ENCODE data around the gene SETD3.

The SETD3 gene

DNA sequence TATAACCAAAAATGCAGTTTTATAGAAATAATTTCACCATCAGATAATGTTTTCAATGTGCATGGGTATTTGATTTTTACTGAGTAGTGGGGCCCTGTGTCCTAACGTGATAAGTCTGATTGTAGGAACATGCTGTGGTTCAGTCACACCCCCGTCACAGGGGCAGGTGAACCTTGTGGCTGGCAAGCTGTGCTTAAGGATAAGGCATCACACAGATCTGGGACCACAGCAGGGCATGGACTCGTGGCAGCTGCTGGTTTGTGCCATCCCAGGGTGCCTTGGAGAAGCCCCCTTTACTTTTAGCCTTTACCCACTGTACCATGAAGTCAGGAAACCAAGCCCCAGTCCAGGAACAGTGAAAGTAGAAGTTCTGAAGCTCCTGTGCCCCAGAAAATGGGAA is 17.2 kb upstream of the SETD3 start:
- no peak for DNase-seq

- no peak for DNase-seq
Measured at GRCh38 chr14:99497341-99497740, 16.7 kb upstream of the SETD3 start.

DNA sequence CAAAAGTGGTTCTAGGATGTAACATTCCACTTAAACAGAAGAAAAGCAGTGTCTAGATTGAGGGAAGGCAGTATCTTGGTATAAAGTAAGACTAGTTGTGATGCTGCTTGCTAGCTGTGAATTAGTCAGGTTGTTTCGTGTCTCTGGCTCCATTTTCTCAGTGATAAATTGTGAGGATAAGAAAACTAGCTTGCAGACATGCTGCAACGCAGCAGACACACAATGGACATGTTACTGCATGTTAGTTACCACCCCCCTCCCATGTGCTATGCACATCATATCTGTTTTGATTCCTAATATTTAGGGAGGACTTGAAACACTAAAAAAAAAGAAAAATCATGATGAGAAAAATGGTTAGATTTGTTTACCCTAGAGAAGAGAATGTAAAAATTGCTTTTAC is 3.4 kb upstream of the SETD3 start:
- DNase-seq: no peak

- DNase-seq: no peak
Measured at GRCh38 chr14:99481745-99482099, 1.1 kb upstream of the SETD3 start.

DNA sequence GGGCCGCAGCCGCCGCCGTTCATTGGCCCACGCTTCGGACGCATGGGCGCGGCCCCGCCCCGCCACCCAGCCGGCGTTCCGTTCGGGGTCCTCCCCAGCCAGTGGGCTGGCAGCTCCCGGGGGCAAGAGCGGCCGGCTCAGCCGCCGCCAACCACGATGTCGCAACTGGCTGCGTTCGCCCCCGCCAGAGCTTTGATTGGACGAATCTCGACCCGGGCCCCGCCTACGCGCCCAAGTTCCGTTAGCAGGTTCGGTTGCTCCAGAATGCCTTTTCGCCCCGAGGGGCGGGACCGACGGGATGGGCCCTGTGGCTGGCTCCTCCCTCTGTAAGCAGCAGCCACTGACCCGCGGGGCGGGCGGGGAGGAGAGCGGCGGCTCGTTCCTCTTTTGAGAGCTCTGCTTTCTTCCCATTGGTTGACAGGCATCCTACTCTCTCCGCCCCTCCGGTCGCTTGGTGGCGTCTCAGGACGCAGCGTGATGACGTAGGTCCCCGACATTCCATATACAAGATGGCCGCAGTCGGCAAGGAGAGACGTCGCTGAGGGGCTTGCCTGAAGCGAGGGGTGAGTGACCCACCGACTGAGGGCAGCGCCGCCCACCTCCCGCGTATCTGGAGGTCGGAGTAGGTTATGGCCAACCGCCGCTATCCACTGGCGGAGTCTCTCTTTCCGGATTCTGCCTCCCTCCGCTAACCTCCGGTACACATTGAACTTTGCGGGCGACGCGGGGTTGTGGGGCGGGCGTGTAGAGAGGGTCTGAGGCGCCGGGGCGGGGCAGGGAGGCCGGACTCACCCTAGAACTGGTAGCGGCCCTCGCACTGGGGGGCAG is 472 bp upstream of the SETD3 start, which contains the start of gene CCNK:
Gene CCNK (plus strand): TSS at position 493 of the 828 bp plus-strand sequence. CDS start 11,269 bp downstream, outside the sequence.
- peak; percentile 92 to 100 (median 100) for DNase-seq

DNA sequence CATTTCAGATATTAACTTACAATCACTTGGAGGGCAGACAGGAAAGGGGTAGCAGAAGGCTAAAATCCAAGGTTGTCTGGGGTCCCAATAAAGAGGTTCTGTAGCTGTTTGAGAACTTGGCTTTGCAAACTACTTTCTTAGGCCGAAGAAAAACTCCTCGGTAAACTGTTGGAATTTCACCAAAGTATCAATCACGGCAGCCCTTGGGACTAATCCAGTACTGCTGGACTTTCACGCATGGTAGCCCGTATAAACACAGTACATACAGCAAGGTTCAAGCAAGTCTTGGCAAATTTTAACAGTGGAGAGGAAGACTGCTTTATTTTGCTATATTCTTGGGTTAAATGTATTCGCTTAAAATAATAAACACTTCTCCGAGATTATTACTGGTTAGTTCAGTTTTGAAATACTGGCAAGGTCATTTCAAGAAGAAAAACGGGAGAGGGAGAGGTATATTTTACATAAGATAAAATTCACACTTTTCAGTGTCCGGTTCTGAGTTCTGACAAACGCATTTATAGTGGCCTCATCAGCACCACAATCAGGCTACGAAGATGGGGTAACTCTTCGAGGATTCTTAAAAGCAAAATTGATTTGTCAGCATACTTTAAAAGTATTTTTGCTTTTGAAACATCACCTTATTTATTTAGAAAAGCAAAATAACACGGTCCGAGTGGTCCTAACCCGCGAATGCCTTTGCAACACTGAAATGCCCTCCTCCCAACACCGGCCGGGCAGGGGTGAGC is 1.3 kb downstream of the SETD3 start:
- DNase-seq: no peak

DNA sequence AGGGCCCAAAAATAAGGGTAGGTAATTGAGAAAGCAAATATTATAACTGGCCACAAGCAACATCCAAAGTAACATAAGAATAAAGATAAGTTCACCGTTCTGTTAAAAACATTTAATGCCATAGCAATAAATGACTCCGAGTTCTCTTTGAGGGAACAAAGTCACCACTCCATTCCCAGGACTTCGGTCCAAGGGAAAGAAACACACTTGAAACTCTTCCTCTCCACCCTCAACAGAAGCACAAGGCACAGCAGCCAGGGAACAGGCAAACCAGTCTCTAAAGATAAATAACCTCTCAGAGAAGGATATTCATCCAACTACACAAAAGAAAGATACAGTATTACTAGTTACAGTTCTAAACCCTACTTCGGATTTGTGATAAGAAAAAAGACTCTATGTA is 2.5 kb downstream of the SETD3 start:
- no peak for DNase-seq

GRCh38 chr14:99476864-99477263 is 3.8 kb downstream of the SETD3 start:
- no peak for DNase-seq

GRCh38 chr14:99475660-99476059 is 5.0 kb downstream of the SETD3 start:
- no peak for DNase-seq

DNA sequence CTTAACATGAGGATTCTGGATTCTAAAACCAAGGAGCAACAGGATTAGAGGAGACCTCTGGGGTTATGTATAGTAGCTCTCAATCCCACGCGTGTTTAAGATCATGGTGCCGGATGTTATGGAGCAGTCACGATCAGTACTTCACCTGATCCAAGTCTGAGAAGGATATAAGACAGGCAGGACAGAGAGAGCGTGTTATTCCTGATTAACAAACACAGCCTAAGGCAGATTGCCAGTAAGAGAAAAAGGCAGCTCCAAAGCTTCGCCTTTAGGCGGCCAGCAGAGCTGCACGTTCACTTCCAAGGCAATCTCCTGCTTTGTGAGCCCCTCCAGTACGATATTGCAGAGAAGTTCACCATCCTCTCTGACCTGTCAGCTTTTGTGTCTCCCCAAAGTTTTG is 5.5 kb downstream of the SETD3 start:
- DNase-seq: no peak

- DNase-seq: no peak
Measured at GRCh38 chr14:99473458-99473857, 7.2 kb downstream of the SETD3 start.

- no peak for DNase-seq
Measured at GRCh38 chr14:99472937-99473336, 7.7 kb downstream of the SETD3 start.

GRCh38 chr14:99471731-99472130 is 8.9 kb downstream of the SETD3 start:
- no peak for DNase-seq

DNA sequence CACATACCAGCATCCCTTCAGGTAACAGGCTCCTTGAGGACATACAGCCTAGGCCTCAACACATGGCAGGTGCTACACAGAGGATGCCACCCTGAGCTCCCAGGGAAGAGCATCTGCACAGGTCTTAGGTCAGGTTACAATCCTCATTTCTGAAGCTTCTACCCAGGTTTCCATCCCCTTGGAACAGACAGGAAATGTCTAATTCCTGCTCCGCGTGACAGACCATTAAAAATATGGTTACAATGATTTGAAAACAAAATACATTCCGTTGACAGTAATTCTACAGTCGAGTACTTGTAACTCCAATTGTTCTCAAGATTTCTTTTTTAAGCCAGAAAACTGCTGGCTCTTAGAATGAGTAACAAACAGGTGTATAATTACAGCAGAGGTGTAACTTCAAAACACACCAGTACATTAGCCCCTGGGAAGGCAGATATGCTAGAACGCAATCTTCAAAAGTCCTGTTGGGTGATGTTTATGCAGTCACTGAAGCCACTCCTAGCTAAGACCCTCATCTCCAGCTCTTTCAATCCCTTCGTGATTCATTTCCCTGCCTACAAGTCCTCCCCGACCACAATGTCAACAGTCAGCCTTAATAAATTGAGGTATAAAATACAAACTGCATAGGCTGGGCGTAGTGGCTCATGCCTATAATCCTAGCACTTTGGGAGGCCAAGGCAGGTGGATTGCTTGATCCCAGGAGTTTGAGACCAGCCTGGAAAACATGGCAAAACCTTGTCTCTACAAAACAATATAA is 11.6 kb downstream of the SETD3 start:
- no peak for DNase-seq

GRCh38 chr14:99468081-99468480 is 12.6 kb downstream of the SETD3 start:
- DNase-seq: no peak

DNA sequence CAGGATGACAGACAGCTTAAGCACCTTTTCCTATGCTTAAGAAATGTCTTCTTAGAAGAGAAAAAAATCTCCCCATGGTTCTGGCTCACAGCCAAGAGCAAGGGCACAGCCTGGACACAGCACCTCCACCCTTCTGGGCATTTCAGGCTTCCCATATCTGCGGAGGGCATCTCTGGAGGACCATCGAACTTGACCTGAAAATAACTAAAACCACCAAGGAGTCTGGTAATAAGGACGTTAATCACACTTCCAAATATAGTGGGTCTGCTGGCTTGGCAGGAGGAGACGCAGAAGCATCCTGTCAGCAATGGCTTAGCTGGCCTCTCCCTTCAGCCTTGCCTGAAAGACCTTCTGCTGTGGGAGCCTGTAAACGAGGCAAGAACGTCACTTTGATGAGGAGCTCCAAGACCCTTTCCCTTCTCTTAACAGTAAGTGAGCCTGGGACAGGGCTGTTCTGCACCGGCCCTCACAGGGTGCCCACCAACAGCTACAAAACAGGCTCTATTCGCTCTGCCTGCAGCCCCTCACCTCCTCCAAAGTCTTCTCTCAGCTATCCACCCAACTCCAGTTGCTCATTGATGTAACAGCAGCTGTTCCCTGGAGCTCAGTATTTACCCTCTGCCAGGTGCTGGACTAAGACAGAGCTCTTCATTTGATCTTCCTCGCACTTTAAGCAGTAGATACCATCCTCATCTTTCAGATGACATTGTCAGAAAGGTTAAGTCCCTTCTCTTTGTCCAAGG is 13.2 kb downstream of the SETD3 start:
- DNase-seq: no peak

DNA sequence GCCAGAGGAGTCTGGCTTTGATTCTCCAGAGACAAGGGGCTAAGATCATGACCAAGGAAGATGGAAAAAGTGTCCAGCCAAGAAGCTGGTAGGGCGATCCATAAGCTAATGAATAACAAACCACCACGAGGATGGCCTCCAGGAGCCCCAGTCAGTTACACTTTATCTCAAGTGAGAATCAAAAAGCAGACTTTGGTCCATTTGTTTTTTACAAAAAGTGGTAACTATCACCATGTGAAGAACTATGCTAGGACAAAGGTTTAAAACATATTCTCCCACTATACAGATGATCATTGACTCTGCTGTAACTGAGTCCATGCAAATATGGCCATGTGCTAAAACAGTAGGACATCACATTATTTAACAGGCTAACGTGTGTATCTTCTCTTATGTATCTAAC is 13.9 kb downstream of the SETD3 start:
- DNase-seq: no peak

DNA sequence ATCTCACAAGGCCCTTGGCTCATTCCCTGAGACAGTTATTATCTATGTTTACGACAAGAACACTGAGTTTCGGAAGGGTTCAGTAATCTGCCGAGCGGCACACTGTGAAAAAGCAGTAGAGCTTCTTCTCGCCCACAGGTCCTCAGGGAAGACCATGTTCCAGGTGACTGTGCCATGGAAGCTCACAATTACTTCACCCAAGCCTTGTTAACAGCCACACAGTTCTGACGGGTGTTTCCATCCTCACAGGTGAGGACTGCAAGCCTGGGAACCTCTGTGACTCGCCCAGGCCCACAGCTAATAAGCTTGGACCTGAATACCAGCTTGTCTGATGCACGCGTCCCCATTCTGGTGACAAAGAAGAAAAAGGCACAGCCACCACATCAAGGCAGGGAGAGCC is 15.4 kb downstream of the SETD3 start:
- DNase-seq: no peak

DNA sequence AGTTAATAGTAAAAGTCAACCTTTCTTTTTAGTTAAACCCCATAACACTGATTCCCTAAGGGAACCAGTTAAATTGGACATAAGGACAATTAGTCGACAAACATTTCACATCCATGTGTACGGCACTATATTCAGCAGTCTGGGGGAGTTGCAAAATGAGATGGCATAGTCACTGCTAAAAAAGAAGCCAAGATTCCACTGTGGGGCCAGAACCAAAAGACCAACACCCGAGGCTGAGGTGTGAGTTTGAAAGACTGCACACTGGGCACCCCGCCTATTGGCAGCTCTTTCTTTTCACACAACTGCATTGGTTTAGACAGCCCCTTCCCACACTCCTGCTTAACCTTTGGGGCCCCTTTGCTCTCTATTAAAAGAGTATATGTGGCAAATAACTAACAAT is 16.7 kb downstream of the SETD3 start:
- DNase-seq: no peak

GRCh38 chr14:99462210-99462609 is 18.4 kb downstream of the SETD3 start:
- no peak for DNase-seq

GRCh38 chr14:99461411-99462085 is 19.1 kb downstream of the SETD3 start:
- DNase-seq: no peak
